Heart left ventricle (tissue), 13 donors: ENCODE data around the gene SNX30.

ENCODE experiments used
- CTCF ChIP-seq, 12 donors: fragments of 200-600 bp; sonication (generic) in 4 of 12; IDR thresholded peaks; one replicate each; pipeline versions ENCODE4 v1.5.0 to v1.8.0; 2018 to 2022; ENCODE audit warnings: antibody characterized with exemption in 12 of 12, mild to moderate bottlenecking in 5 of 12
- POLR2A ChIP-seq, 2 donors: fragments of 450-650 bp; IDR thresholded peaks; one replicate each; pipeline ENCODE4 v1.6.1; 2017; ENCODE audit warnings: antibody characterized with exemption in 2 of 2, mild to moderate bottlenecking in 2 of 2, moderate library complexity in 2 of 2
- donor health status: ischemic (EF 13 %, LVEDD 7.1; RV severe dilation, severe dysfunction).
- donor health status: DM: no; HTN: yes; CAD: no.
- donor health status: DM: no; HTN: no; CAD: no.
- donor health status: ischemic (EF 25% LVEDD 6.9; RV normal size, moderate dysfunction).
- donor health status: ischemic (EF 25% LVEDD 5.7; RV mildly dilated, moderate dysfunction).
- donor health status: ischemic (EF 35%, LVEDD 5.7; RV mildly dilated, moderate dysfunction).
- donor health status: nonischemic (EF 11% LVEDD 7.7; RV severe dilation, severe dysfunction).
- donor health status: DM: yes; HTN: yes; CAD: no.
- donor health status: PGD.
- donor health status: ischemic (EF 29% LVEDD 5.4; RV normal size, mild dysfunction).
- donor health status: nonischemic (EF 23%, LVEDD 6.1; RV moderate dilation, normal function).

GRCh38 chr9:112817860-112818203 is 67.3 kb downstream of the SNX30 start:
- no peak for TF ChIP-seq POLR2A (IDR thresholded peaks at IDR 0.05)
- no peak for TF ChIP-seq CTCF (IDR thresholded peaks at IDR 0.05)
